GM21825 (cell line): ENCODE results near the gene HHATL.

Experiments used
- ATAC-seq: cut with Tn5 transposase; IDR thresholded peaks from one replicate; pipeline ENCODE4 v1.9.1; 2021; ENCODE audit warnings: mild to moderate bottlenecking, moderate library complexity; ENCODE audit not compliant: unreplicated experiment

Gene HHATL, protein sequence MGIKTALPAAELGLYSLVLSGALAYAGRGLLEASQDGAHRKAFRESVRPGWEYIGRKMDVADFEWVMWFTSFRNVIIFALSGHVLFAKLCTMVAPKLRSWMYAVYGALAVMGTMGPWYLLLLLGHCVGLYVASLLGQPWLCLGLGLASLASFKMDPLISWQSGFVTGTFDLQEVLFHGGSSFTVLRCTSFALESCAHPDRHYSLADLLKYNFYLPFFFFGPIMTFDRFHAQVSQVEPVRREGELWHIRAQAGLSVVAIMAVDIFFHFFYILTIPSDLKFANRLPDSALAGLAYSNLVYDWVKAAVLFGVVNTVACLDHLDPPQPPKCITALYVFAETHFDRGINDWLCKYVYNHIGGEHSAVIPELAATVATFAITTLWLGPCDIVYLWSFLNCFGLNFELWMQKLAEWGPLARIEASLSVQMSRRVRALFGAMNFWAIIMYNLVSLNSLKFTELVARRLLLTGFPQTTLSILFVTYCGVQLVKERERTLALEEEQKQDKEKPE

DNA sequence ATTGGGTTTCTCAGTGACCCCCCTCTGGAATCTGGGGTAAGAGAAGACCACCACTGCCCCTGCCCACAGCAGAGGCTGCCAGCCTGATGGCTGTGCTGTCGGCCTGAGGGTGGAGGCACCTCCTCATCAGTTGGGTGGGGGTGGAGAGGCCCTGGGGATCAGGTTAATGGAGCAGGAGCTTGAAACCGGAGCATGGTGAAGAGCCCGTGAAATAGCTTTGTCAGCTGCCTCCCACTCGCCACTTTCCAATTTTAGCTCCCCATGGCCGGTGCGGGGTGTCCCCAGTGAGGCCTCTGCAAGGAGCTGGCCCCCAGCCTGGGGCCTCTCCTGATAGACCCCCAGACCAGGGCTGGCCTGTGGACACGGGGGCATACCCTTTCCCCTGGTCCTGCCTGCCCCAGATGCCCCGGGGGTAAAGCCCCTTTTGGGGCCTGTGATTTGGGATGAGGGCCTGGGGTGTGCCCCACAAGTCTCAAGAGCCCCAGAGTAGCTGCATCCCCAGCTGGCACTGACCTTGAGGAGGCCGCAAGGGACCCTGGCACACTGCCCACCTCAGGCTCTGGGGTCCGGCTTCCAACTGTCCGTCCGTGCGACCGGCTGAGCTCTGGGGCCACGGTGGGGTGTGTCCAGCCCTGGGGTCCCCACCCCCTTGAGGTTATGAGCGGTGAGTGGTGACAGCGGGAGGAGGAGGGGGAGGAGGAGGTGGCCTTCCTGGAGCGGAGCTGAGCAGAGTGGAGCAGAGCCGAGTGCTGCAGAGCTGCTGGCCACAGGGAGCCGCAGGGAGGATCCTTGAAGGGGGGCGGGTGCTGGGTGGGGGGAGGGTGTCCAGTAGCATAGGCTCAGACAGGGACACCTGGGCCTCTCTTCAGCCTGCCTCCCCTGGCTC, at the start of gene HHATL:
TSS of gene HHATL (minus strand) at position 733 of the 886 bp plus-strand sequence. CDS start 1,972 bp downstream, outside the sequence.
- no peak for ATAC-seq

DNA sequence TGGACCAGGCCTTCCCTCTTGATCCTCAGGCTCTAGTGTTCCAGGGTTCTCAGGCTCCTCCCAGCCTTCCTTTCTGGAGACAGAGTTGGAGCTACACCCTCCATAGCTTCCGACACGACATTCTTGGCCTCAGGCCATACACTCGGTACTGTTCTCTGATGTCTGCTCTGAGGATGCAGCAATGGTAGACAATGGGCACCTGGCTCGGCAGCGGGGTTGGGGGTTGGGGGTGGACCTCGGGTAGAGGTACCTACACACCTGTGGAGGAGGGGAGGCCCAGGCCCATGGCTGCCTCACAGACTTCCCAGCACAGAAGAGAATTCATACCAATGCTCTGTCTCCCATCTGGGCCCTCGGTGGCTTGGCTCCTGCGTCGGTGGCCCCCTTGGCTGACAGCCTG, 49.0 kb upstream of the HHATL start:
- ATAC-seq: no peak

DNA sequence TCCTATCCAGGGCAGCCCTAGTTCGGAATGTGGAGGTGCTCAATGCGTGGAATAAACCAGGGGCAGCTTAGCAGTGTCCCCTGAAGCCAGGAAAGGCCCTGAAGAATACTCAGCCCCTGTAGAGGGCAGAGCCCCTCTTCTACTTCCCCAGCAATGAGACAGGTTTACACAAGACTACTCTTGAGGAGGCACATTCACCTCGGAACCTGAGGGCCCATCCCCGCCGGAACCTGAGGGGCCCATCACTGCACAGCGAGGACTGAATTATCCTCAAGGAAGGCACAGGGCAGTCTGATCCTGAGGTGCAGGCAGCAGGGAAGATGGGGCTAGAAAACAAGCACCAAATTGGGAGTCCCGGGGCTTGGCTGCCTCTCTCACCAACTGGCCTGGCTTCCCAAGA, 48.2 kb upstream of the HHATL start:
- no peak for ATAC-seq

DNA sequence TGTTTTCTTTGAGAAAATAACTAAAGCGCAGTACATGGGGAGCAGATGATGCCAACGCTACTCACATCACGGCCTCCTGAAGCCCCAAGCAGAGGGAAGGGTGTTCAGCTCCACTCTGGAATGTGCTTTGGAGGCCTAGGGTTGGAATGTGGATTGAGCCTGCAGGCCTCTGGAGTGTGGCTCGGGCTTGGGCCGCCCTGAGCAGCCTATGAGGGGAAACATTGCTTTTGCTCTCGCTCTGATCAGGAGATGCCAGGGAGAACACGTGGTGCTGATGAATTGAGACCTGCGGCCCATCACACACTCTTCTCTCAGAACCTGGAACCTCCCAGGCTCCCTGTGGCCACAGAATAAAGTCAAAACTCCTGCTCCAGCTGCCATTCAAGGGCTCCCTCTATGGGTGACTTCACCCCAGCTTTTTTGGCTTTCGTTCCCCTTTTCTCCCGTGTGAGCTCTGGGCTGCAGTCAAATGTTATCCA, 47.2 kb upstream of the HHATL start:
- no peak for ATAC-seq

DNA sequence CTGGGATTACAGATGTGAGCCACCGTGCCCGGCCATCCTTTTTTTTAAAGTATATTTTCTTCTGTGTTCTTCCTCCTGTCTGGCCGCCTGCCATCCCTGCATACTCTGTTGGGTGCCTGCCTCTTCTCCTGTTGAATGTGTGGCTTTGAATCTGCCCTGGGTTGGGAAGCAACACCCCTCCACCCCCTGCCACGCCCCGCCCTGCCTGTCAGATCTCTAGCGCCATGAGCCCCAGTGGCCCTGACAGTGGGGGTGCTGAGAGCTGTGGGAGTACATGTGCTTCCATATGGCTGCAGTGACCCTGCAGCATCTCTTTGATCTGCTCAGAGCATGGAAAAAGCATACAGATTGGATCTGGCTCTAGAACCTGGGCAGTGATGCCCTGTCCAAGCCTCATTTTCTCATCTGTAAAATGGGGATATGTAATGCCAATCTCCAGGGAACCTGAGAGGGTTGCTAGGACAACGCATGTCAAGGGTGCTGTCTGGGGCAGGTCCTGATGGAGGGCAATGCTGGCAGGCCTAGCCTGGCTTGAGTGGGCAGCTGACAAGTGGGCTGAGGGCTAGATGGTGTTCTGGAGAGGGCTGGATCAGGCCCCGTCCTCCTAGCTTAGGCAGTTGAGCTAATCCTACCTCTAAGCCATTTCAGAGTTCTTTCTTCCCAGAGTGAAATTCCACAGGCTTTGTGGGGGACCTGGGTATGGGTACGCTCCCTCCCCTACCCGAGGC, 46.6 kb upstream of the HHATL start:
- no peak for ATAC-seq

DNA sequence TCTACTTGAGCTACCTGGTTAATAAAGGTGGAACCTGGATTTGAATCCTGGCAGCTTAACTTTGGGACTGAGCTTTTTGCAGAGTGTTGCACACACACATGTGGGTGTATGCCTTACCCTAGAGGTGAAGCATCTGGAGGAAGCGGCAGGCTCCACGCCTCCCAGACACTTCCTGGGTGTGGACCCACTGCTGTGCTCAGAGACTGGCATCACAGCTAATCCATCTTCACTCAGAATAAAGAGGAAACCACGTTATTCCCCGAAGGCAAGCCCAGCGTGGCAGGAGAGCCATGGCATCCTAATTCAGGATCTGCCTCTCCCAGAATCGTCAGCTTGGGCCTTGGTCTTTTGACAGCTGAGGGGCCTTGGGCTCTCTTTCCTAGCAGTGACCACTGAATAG, 45.0 kb upstream of the HHATL start:
- no peak for ATAC-seq

DNA sequence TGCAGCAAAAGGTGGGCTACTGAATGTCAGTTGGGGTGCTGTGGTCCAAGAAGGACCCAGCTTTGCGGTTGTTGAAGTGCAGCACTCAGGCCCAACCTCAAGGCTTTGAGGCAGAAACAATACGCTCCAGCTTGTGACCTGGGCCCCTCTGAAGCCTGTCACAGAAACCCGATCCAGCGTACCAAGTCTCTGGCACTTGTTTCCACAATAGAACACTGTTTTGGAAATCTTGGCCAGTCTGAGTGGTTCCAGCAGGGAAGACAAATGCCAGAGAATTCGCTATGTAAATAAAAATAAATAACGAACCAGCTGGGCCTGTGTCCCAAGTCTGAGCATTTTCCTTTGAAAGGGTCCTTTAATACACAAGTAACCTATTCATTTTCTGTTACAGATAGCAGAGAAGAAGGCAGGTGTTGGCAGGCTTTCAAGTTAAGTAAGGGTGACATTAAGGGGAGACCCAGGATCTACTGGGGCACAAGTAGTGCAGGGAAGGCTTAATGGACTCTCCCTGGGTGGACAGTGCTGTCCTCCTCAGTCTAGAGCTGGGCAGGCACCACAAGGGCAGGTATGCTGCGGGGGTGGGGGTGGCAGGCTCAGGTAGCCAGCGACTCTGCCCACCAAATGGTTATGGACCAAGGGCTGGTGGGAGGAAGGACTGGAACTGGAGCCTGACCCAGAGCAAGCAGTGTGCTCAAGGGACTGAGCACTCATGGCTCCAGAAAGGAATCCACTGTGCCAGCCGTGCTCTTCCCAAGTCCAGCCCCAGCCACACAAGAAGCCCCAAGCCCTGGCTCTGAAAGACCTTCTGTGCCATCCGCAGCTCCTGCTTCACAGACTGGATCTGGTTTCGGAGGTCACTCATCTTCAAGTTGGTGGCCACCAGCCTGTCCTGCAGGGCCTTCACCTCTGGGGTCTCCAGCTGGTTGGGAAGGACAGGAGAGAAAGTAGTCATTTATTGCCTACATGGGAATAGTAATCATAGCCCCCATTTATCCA, 44.2 kb upstream of the HHATL start:
- ATAC-seq: no peak

DNA sequence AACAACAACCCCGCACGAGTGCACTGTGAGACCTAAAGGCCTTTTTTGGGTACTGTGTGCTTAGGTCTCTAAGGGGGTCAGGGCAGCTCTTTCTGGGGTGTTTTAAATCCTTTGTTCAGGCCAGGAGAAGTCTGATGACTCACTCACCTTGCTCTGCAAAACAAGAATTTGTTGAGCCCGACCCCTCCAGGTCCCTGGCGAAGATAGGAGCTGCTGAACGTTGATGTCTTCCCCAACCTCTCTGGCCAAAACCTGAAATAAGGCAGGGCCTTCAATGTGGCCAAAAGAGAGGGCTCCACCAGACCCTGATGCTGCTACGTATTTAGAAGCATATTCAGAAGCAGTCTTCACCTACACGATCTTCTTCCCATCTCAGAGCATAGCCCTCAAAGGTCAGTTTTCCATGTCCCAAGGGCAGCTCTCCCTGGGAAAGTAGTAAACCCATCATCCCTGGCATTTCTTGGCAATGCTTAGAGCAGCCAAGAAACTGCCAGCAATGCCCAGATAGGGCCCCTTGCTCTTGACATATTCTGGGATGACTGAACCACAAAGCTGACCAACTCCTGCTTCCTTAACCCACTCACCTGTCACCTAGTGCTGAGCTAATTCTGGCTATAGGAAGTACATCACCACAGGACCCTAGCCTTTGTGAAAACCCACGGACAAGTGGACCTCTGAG, 43.3 kb upstream of the HHATL start:
- ATAC-seq: no peak

DNA sequence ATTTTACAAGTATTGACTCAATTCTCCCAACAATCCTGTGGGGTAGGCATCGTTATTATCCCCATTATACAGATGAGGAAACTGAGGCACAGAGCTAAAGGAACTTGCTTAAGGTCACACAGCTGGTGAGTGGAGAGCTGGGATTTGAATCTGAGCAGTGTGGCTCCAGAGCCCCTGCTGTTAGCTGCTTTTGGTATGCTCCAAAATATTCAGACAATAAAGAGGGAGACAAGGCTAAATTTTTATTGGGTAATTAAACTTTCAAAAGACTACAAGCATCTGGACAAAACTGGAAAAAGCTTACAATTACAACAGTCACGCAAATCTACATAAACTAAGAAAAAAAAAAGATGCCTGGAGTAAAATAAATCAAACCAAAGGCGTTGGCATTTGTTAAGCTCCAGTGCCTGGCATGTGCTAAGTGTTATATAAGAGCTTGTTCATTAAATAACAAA, 42.7 kb upstream of the HHATL start:
- no peak for ATAC-seq

DNA sequence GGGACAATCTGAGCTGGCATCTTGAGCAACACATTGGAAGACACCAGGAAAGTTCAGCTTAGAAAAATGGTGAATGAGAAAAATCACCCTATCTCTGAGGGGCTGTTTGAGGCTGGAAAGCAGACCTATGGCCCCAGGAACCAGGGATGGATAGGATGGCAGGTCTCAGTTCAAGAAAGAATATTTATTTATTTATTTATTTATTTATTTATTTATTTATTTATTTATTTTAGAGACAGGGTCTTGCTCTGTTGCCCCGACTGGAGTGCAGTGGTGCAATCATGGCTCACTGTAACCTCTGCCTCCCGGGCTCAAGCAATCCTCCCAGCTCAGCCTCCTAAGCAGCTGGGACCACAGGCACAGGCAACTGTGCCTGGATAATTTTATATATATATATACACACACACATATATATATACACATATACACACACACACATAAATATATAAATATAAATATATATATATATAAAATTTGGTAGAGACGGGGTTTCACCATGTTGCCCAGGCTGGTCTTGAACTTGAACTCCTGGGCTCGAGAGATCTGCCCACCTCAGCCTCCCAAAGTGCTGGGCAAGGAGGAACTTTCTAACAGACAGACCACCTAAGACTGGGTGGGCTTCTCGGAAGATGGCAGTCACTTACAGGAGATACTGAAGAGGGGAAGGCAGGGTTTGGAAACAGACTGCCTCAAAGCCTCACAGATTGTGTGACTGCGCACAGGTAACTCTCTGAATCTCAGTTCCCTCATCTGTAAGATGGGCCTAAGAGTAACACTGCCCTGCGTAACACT, 40.8 kb upstream of the HHATL start:
- ATAC-seq: no peak

DNA sequence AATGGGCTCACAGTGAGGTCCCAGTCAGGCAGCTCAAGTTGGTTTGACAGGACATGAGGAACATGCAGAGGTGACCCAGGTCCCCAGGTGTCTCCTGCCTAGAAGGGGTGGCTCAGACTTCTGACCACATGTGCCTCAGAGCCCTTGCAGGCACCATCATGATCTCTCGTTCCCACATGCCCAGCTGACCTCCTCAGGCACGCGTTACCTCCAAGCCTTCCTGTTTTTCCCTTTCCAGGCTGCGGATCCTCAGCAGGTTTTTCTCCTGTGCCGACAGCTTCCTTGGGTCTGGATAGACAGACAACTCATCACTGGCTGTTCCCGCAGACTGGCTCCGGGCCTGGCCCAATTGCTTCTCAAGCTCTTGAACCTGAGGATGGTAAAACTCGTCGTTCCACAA, 40.1 kb upstream of the HHATL start:
- no peak for ATAC-seq

DNA sequence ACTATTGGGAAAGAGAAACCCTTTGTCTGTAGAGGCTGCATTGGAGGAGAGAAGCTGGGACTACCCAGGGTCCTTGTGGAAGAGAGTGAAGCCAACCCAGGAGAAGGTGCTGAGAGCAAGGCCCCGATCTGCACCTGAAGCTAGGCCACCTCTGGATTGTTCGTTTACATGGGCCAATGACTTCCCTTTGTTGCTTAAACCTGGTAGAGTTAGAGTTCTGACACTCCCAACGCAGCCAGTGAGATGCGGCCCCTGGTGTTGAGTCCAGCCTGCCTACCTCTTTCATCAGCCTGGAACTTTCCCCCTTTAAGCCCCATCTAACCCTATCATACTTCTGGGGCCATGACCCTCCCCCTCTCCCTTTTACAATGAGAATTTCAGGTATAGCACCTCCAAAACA, 39.7 kb upstream of the HHATL start:
- ATAC-seq: no peak

DNA sequence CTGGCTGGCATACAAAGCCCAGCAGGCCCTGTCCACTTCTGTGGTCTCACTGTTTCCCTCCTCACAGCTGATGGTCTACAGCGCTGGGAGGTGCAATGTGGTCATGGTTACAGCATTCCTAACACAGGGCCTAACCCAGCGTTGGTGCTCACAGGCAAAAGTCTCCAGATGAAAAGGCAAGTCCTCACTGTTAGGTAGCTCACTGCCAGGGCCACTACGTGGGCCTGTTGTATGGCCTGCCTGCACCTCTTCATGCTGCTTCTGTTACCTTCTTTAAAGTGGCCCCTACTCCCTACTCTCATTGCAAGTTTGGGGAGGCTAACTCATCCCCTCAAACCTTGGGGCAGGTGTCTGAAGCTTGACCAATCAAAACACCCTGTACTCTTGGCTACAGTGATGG, 39.2 kb upstream of the HHATL start:
- ATAC-seq: no peak

DNA sequence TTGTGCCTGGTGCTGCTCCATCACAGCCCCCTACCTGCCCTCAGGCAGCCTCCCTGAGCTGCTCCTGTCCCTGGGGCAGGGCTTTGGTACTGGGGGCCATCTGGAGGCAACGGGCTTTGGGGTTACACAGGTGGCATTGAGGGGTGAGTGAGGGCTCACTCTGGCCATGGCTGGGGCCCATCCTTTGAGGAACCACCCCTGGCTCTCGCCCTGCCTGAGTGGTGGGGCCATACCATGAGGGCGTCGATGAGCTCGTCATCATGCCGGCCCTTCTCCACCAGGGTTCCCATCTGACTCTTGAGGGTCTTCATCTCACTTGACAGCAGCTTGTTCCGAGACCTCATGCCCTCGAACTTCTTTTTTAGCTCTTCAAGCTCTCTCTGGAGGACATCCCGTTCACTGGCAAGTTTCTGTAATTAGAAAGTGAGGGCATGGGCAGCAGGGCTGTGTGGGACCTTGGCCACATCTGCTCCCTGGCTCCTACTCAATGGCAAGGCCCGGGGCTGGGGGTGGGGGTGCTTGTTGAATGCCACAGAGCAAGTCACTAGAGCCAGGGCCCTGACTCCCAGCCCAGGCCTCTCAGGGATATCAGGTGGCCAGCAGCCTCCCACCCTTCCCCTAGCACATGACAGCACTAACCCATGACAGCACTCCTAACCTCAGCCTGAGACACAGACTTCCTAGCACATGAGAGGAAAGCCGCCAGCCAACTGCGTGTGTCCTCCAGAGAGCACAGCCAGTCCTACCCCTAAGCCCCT, 37.0 kb upstream of the HHATL start:
- no peak for ATAC-seq

DNA sequence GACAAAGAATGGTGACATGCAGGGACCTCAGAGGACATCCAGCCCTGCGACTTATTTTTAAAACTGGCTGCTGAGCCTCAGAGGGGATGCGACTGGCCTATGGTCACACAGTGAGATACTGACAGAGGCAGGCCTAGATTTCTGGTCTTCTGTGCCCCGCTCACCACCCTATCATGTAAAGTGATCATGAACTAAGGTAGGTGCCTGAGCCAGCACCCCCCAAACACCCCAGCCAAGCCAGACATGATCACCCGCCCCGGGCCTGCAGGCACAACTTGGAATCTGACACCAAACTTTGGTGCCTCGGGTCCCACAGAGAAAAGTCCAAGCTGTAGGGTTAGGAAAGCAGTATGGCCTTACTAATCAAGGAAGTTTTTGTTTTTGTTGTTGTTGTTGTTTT, 33.9 kb upstream of the HHATL start:
- ATAC-seq: no peak

DNA sequence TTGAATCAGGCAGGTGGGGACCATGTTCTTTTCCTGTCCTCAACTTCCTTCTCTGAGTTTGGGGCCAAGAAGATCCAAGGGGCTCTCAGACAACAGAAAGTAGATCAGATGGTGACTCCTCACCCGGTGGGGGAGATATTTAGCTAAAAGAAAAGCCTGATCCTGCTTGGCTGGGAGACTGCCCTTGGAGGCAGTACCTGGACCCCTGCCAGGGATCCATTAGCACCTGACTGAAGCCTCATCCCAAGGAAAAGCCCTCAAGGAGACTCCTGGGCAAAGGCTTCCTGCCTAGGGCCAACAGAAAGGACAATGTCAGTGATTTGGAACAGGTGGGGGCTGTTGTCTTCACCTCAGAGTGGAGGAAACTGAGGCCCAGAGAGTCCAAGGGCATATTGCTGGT, 33.5 kb upstream of the HHATL start:
- ATAC-seq: no peak

DNA sequence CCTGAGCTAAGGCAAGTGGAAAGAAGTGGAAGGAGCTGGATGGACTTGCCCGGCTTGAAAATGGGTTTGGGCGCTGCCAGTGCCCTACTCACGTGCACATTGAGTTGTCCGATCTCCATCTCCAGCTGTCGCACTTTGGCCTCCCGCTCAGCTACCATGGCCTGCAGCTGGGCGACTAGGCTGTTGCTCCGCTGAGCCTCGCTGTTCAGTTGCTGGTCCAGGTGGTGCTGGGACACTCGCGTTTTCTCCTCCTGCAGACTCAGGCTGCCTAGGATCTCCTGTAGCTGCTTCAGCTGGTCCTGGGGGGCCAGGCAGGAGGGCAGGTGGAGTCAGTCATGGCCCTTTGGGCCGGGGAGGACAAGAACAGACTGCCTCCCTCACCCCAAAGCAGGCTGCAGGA, 33.0 kb upstream of the HHATL start:
- ATAC-seq: no peak

DNA sequence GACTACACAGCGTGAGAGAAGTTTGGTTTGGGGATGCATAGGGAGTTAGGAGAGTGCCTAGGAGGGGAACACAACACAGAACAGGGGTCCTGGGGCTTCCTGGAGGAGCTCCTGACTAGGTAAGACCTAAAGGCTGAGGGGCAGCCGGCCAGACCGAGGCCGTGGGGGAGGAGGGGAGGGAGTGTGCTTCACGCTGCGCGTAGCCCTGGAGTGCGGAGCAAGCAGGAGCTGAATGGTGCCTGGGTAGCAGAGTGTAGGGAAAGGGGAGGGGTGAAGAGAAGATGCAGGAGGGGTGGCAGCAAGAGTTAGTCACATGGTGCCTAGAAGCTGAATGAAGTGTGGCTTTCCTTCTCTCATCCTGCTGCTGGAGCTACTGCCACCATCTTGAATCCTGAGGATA, 32.4 kb upstream of the HHATL start:
- ATAC-seq: no peak
